WTC11 (cell line): ENCODE measurements around the gene GOT2. TPM values are rescaled to one million over a fixed set of nuclear protein-coding genes. Genes with fewer than 3 reads are reported as not detected.

Experiments
- ATAC-seq: fragments of 200-7000 bp; cut with Tn5 transposase; 2 replicates; pipeline ENCODE4 v1.10.0; 2021; ENCODE audit warnings: mild to moderate bottlenecking, moderate library complexity
- CTCF ChIA-PET: fragments of 300-600 bp; sonication (Branson Sonifier 250); formaldehyde crosslinking; loops from one replicate; lab custom pipeline; 2021; ENCODE audit warnings: antibody characterized with exemption; lab: Charles Lee
- POLR2A ChIA-PET: fragments of 350-600 bp; sonication (Branson Sonifier 250); formaldehyde crosslinking; loops from one replicate; lab custom pipeline; 2021; ENCODE audit warnings: antibody characterized with exemption; lab: Charles Lee
- DNase-seq: peaks from one replicate; pipeline ENCODE4 v3.0.0; 2021; ENCODE audit warnings: low spot score
- H3K27ac Mint-ChIP-seq: 2 replicates; pipeline ENCODE4 v1.8.0; 2021; ENCODE audit warnings: mixed read lengths
- H3K27me3 Mint-ChIP-seq: 2 replicates; pipeline ENCODE4 v1.8.0; 2021; ENCODE audit warnings: low read depth, mild to moderate bottlenecking, moderate library complexity, mixed read lengths
- H3K36me3 Mint-ChIP-seq: 2 replicates; pipeline ENCODE4 v1.8.0; 2021; ENCODE audit warnings: mixed read lengths
- H3K4me1 Mint-ChIP-seq: 2 replicates; pipeline ENCODE4 v1.8.0; 2022; ENCODE audit warnings: mixed read lengths
- H3K4me3 Mint-ChIP-seq: 2 replicates; pipeline ENCODE4 v1.8.0; 2021; ENCODE audit warnings: mild to moderate bottlenecking, moderate library complexity, mixed read lengths
- H3K9me3 Mint-ChIP-seq: 2 replicates; pipeline ENCODE4 v1.8.0; 2021; ENCODE audit warnings: mixed read lengths
- CREB1 ChIP-seq: sonication (generic); formaldehyde crosslinking; IDR thresholded peaks from 2 replicates; pipeline ENCODE4 v1.8.0; 2023; ENCODE audit warnings: mild to moderate bottlenecking, missing genetic modification reagents
- E2F1 ChIP-seq: sonication (generic); formaldehyde crosslinking; IDR thresholded peaks from 2 replicates; pipeline ENCODE4 v1.8.0; 2022; ENCODE audit warnings: mild to moderate bottlenecking, missing genetic modification reagents
- ESRRA ChIP-seq: sonication (generic); formaldehyde crosslinking; IDR thresholded peaks from 2 replicates; pipeline ENCODE4 v1.8.1; 2022; ENCODE audit warnings: mild to moderate bottlenecking, missing genetic modification reagents, borderline replicate concordance
- FOXK1 ChIP-seq: sonication (generic); formaldehyde crosslinking; IDR thresholded peaks from 2 replicates; pipeline ENCODE4 v1.8.0; 2022; ENCODE audit warnings: mild to moderate bottlenecking, moderate library complexity, missing genetic modification reagents
- GTF2I ChIP-seq: fragments of 250-450 bp; sonication (Bioruptor Pico); conservative IDR thresholded peaks from 2 replicates; pipeline ENCODE4 v1.4.0; 2021; ENCODE audit warnings: mild to moderate bottlenecking
- HMGA2 ChIP-seq: fragments of 250-450 bp; sonication (Bioruptor Pico); IDR thresholded peaks from 2 replicates; pipeline ENCODE4 v1.4.0; 2021; ENCODE audit warnings: mild to moderate bottlenecking, moderate library complexity
- JUN ChIP-seq: sonication (generic); formaldehyde crosslinking; IDR thresholded peaks from 2 replicates; pipeline ENCODE4 v1.8.0; 2023; ENCODE audit warnings: mild to moderate bottlenecking, missing genetic modification reagents
- MLX ChIP-seq: sonication (generic); formaldehyde crosslinking; IDR thresholded peaks from 2 replicates; pipeline ENCODE4 v1.8.1; 2023; ENCODE audit warnings: mild to moderate bottlenecking, missing genetic modification reagents, moderate library complexity
- NFE2L1 ChIP-seq: sonication (generic); formaldehyde crosslinking; IDR thresholded peaks from 2 replicates; pipeline ENCODE4 v1.8.1; 2023; ENCODE audit warnings: missing genetic modification reagents
- PRDM15 ChIP-seq: sonication (generic); formaldehyde crosslinking; IDR thresholded peaks from 2 replicates; pipeline ENCODE4 v1.8.0; 2022; ENCODE audit warnings: missing genetic modification reagents
- RORB ChIP-seq: fragments of 250-450 bp; sonication (Bioruptor Pico); IDR thresholded peaks from 2 replicates; pipeline ENCODE4 v1.9.0; 2021; ENCODE audit warnings: mild to moderate bottlenecking
- SMAD3 ChIP-seq: sonication (generic); formaldehyde crosslinking; IDR thresholded peaks from 2 replicates; pipeline ENCODE4 v1.8.0; 2022; ENCODE audit warnings: missing genetic modification reagents, mild to moderate bottlenecking, borderline replicate concordance
- SMAD4 ChIP-seq: sonication (generic); formaldehyde crosslinking; IDR thresholded peaks from 2 replicates; pipeline ENCODE4 v1.8.0; 2022; ENCODE audit warnings: mild to moderate bottlenecking, missing genetic modification reagents
- TP53 ChIP-seq: sonication (generic); formaldehyde crosslinking; IDR thresholded peaks from 2 replicates; pipeline ENCODE4 v1.8.1; 2023; ENCODE audit warnings: mild to moderate bottlenecking, missing genetic modification reagents
- ZMAT4 ChIP-seq: fragments of 250-450 bp; sonication (Bioruptor Pico); IDR thresholded peaks from 2 replicates; pipeline ENCODE4 v1.9.0; 2021; ENCODE audit warnings: mild to moderate bottlenecking
- ZNF121 ChIP-seq: sonication (generic); formaldehyde crosslinking; IDR thresholded peaks from 2 replicates; pipeline ENCODE4 v1.8.0; 2023; ENCODE audit warnings: missing genetic modification reagents
- ZSCAN18 ChIP-seq: fragments of 250-450 bp; sonication (Bioruptor Pico); IDR thresholded peaks from 2 replicates; pipeline ENCODE4 v2.1.2; 2022; ENCODE audit warnings: mild to moderate bottlenecking, moderate library complexity
- total RNA-seq: library from RNA; stranded (reverse); gene quantifications from 3 replicates; pipeline ENCODE4 v1.2.3, GENCODE V29; 2021
- TF ChIP-seq, protein P1 (sequence below): sonication (generic); formaldehyde crosslinking; IDR thresholded peaks from 2 replicates; pipeline ENCODE4 v1.8.1; 2023; ENCODE audit warnings: mild to moderate bottlenecking, moderate library complexity, missing genetic modification reagents
- TF ChIP-seq, protein P2 (sequence below): fragments of 250-450 bp; sonication (Bioruptor Pico); IDR thresholded peaks from 2 replicates; pipeline ENCODE4 v1.9.0; 2021; ENCODE audit warnings: mild to moderate bottlenecking
- TF ChIP-seq, protein P3 (sequence below): sonication (generic); formaldehyde crosslinking; IDR thresholded peaks from 2 replicates; pipeline ENCODE4 v1.8.0; 2023; ENCODE audit warnings: missing genetic modification reagents

The GOT2 gene
- total RNA-seq, 1 experiment from 2014 or later, result 192 TPM

GRCh38 chr16:58732545-58733247 lies 1.4 kb downstream of the GOT2 start:
- Mint-ChIP-seq H3K4me1 (peaks cover 29% of the 10 kb centered on the region), H3K27me3 (no peaks in the 10 kb centered on the region), H3K36me3 (no peaks in the 10 kb centered on the region; the same call in 1 of the 2 replicates), H3K9me3 (no peaks in the 10 kb centered on the region), H3K27ac (peak overlapping the region; percentile 57), H3K4me3 (peak overlapping the region; percentile 100)
- POLR2A ChIA-PET, result no interaction called here
- ATAC-seq (no peak), DNase-seq (no peak)
- TF ChIP-seq, protein P1, sequence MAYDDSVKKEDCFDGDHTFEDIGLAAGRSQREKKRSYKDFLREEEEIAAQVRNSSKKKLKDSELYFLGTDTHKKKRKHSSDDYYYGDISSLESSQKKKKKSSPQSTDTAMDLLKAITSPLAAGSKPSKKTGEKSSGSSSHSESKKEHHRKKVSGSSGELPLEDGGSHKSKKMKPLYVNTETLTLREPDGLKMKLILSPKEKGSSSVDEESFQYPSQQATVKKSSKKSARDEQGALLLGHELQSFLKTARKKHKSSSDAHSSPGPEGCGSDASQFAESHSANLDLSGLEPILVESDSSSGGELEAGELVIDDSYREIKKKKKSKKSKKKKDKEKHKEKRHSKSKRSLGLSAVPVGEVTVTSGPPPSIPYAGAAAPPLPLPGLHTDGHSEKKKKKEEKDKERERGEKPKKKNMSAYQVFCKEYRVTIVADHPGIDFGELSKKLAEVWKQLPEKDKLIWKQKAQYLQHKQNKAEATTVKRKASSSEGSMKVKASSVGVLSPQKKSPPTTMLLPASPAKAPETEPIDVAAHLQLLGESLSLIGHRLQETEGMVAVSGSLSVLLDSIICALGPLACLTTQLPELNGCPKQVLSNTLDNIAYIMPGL, result no peak
- no peak for TF ChIP-seq SMAD4 (CRISPR knock-in tag)
- TF ChIP-seq TP53 (CRISPR knock-in tag), result no peak
- TF ChIP-seq, protein P2, sequence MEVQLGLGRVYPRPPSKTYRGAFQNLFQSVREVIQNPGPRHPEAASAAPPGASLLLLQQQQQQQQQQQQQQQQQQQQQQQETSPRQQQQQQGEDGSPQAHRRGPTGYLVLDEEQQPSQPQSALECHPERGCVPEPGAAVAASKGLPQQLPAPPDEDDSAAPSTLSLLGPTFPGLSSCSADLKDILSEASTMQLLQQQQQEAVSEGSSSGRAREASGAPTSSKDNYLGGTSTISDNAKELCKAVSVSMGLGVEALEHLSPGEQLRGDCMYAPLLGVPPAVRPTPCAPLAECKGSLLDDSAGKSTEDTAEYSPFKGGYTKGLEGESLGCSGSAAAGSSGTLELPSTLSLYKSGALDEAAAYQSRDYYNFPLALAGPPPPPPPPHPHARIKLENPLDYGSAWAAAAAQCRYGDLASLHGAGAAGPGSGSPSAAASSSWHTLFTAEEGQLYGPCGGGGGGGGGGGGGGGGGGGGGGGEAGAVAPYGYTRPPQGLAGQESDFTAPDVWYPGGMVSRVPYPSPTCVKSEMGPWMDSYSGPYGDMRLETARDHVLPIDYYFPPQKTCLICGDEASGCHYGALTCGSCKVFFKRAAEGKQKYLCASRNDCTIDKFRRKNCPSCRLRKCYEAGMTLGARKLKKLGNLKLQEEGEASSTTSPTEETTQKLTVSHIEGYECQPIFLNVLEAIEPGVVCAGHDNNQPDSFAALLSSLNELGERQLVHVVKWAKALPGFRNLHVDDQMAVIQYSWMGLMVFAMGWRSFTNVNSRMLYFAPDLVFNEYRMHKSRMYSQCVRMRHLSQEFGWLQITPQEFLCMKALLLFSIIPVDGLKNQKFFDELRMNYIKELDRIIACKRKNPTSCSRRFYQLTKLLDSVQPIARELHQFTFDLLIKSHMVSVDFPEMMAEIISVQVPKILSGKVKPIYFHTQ (CRISPR knock-in tag), result no peak
- no peak for TF ChIP-seq GTF2I (CRISPR knock-in tag)
- TF ChIP-seq RORB (CRISPR knock-in tag), result no peak
- no peak for TF ChIP-seq SMAD3
- TF ChIP-seq JUN (CRISPR knock-in tag), result no peak
- no peak for TF ChIP-seq E2F1 (CRISPR knock-in tag)
- no peak for TF ChIP-seq ZSCAN18 (CRISPR knock-in tag)
- TF ChIP-seq, protein P3, sequence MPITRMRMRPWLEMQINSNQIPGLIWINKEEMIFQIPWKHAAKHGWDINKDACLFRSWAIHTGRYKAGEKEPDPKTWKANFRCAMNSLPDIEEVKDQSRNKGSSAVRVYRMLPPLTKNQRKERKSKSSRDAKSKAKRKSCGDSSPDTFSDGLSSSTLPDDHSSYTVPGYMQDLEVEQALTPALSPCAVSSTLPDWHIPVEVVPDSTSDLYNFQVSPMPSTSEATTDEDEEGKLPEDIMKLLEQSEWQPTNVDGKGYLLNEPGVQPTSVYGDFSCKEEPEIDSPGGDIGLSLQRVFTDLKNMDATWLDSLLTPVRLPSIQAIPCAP (CRISPR knock-in tag), result no peak
- TF ChIP-seq FOXK1 (CRISPR knock-in tag), result no peak
- TF ChIP-seq CREB1 (CRISPR knock-in tag), result no peak
- no peak for TF ChIP-seq ZMAT4 (CRISPR knock-in tag)
- CTCF ChIA-PET, result interaction anchor here (1.0 to 5.1 kb wide), 2 partner anchors 23 to 33 kb away, joined by 4 to 40 read pairs; no protein-coding TSS in a partner anchor

DNA sequence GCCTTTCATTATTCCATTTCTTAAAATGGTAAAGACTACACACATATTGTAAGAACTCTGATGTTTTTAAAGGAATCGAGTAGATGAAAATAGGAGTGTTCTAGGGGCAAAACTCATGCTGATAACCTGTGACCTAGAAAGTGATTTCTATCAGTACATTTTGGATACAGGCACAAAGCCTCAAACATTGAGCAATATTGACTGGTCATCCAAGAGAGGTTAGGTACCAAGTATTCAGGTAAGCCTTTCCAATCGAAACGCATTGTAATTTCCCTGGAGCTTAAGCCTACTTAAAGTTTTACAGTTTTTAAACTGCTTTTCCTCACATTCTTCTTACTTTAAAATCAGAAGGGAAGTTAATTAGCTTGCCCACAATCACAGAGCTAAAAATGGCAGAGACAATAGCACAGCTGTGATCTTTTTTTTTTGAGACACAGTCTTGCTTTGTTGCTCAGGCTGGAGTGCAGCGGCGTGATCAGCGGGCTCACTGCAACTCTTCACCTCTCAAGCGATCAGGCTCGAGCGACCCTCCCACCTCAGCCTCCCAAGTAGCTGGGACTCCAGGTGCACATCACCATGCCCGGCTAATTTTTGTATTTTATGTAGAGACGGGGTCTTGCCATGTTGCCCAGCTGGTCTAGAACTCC lies 3.3 kb downstream of the GOT2 start:
- no peak for ATAC-seq
- H3K27me3 Mint-ChIP-seq, result no peaks in the 10 kb centered on the region
- H3K9me3 Mint-ChIP-seq, result no peaks in the 10 kb centered on the region
- H3K27ac Mint-ChIP-seq, result no peak overlapping the region; the same call in 1 of the 2 replicates
- no peak overlapping the region for H3K4me3 Mint-ChIP-seq
- peaks cover 20% of the 10 kb centered on the region for H3K4me1 Mint-ChIP-seq
- ChIA-PET CTCF (interaction anchor here (5.1 kb wide), 1 partner anchor 25 kb away, joined by 40 read pairs; no protein-coding TSS in a partner anchor), POLR2A (no interaction called here)
- no peaks in the 10 kb centered on the region; the same call in 1 of the 2 replicates for H3K36me3 Mint-ChIP-seq
- DNase-seq, result no peak
- TF ChIP-seq PRDM15 (CRISPR knock-in tag), result no peak
- TF ChIP-seq ZNF121 (CRISPR knock-in tag), result no peak
- TF ChIP-seq MLX (CRISPR knock-in tag), result no peak
- TF ChIP-seq HMGA2, result no peak
- no peak for TF ChIP-seq SMAD4 (CRISPR knock-in tag)
- no peak for TF ChIP-seq NFE2L1 (CRISPR knock-in tag)
- TF ChIP-seq ESRRA (CRISPR knock-in tag), result no peak
- TF ChIP-seq ZMAT4 (CRISPR knock-in tag), result no peak
